Renal cortex interstitium (tissue), 15 donors: ENCODE measurements around the gene STON2. TPM values are rescaled to one million over a fixed set of nuclear protein-coding genes. Genes with fewer than 3 reads are reported as not detected.
A peak's percentile ranks its signal among the peaks of the same experiment; 100 is the strongest.
"Not testable (repeated sequence)": the region's sequence is repeated elsewhere in the genome, so short reads cannot be mapped to it uniquely, and the experiment has no call there.

Experiments
- DNase-seq, 11 donors: peaks; one replicate each; pipeline ENCODE4 v3.0.0-alpha.2; 2013; ENCODE audit warnings: low read depth in 9 of 11, low spot score in 4 of 11; ENCODE audit errors: extremely low read depth in 1 of 11
- long read RNA-seq, 16 experiments: transcript quantifications; one replicate each; lab custom pipeline, GENCODE V29; 2026
- polyA plus RNA-seq, 3 donors: library from polyadenylated mRNA; unstranded; fragments of 120-200 nt; gene quantifications; one replicate each; pipeline ENCODE4 v1.2.1, GENCODE V29; 2013; ENCODE audit not compliant: insufficient read length in 3 of 3

STON2 gene
- polyA plus RNA-seq: 10 to 100 TPM; 44.0 to 52.0 (median 50.5) TPM
- long read RNA-seq, donor 1, partial matches to known transcripts: 7 of 14 reads
- long read RNA-seq, donor 1, other reads (novel, unspliced or antisense): 5 of 14 reads
- long read RNA-seq, donor 2, partial matches to known transcripts: 0 of 8 reads
- long read RNA-seq, donor 2, other reads (novel, unspliced or antisense): 5 of 8 reads
- long read RNA-seq, donor 3, partial matches to known transcripts: 27 of 62 reads
- long read RNA-seq, donor 3, other reads (novel, unspliced or antisense): 34 of 62 reads
- long read RNA-seq, donor 4, partial matches to known transcripts: 10 of 30 reads
- long read RNA-seq, donor 4, other reads (novel, unspliced or antisense): 19 of 30 reads
- long read RNA-seq, donor 5: 0 reads
- long read RNA-seq, donor 6, partial matches to known transcripts: 0 of 20 reads
- long read RNA-seq, donor 6, other reads (novel, unspliced or antisense): 20 of 20 reads
- long read RNA-seq, donor 7, partial matches to known transcripts: 7 of 13 reads
- long read RNA-seq, donor 7, other reads (novel, unspliced or antisense): 5 of 13 reads
- long read RNA-seq, donor 8: 0 reads
- long read RNA-seq, donor 9, partial matches to known transcripts: 10 of 26 reads
- long read RNA-seq, donor 9, other reads (novel, unspliced or antisense): 15 of 26 reads
- long read RNA-seq, donor 10, partial matches to known transcripts: 0 of 23 reads
- long read RNA-seq, donor 10, other reads (novel, unspliced or antisense): 20 of 23 reads
- long read RNA-seq, donor 11, partial matches to known transcripts: 19 of 26 reads
- long read RNA-seq, donor 11, other reads (novel, unspliced or antisense): 6 of 26 reads
- long read RNA-seq, donor 12, partial matches to known transcripts: 0 of 15 reads
- long read RNA-seq, donor 12, other reads (novel, unspliced or antisense): 15 of 15 reads
- long read RNA-seq, donor 13: 0 reads
- long read RNA-seq, donor 14, partial matches to known transcripts: 0 of 28 reads
- long read RNA-seq, donor 14, other reads (novel, unspliced or antisense): 27 of 28 reads
- long read RNA-seq, donor 15, partial matches to known transcripts: 0 of 1 reads
- long read RNA-seq, donor 15, other reads (novel, unspliced or antisense): 0 of 1 reads
- long read RNA-seq, donor 16, partial matches to known transcripts: 10 of 93 reads
- long read RNA-seq, donor 16, other reads (novel, unspliced or antisense): 79 of 93 reads

- no peak for DNase-seq
These were observed at the start of gene STON2 for GRCh38 chr14:81400202-81400678. Gene STON2, minus strand, starts transcription at chr14:81400324. Its CDS starts 1,942 bp downstream, at chr14:81398382.

- DNase-seq: no peak
These were observed 49.5 kb upstream of the STON2 start for GRCh38 chr14:81449576-81449975.

DNA sequence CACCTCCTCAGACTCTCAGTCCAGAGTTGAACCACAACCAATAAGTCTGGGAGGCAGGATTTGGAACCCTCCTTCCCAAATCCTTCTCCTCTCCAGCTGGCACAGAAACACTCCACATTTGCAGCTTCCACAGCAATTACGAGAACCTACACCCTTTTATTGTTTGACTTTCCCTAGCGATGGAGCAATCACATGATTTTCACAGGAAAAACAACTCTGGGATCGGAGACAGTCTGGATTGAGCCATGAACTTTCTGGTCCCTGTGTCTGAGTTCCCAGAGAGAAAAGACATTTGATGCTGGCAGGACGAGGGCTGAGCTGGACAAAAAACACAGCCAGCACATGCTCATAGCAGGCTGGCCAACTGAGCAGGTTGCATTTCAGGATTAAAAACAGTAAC is 49.0 kb upstream of the STON2 start:
- DNase-seq: no peak

DNA sequence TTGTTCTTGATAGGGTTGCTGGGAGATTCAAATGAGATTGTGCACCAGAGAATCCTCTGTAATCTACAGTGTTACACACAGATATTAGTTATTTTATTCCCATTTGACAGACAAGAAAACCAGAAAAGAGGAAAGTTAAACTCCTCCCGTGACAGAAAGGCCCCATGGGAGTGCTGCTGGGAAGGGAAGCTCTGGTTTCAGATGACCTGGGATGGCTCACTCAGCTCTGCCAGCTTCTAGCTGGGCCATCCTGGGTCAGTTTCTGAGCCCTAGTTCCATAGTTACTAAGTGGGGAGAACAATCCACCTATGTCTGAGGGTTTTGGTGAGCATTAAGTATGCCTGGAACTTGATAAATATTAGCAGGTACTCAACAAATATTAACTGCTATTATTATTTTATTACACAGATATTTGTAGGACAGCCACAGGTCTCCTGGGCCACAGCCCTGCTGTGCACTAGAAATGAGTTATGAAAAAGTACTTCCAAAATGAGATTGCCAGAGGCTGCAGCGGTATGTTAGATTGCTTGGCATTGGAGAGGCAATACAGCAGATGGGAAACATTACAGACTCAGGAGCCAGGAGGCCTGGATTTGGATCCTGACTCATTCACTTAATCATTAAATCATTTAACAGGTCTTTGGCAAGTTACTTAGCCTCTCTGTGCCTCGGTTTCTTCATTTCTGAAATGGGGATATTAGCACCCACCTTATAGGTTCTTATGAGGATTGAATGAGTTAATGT is 47.1 kb upstream of the STON2 start:
- DNase-seq: no peak

GRCh38 chr14:81446279-81447007 is 46.3 kb upstream of the STON2 start:
- DNase-seq: no peak

DNA sequence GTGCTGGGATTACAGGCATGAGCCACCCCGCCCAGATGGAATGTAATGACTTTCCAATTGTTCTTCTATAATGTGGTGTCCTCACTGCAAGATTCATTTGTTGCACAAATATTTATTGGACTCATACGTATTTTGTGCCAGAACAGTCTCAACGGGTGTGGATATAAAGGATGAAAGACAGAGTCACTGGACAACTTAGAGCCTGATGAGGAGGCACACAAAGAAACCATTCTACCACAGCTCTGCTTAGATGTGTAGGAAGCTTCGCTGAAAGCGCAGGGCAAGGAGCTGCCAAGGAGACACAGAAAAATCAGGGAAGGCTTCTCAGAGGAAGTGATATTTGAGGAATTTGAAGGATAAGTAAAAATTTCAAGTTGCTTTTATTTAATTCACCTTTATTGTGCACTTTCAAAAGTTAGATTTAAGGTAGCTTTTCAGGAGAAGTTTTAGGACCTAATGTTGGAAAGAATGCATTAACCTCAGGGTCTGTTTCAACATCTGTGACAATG is 41.6 kb upstream of the STON2 start:
- no peak for DNase-seq

- DNase-seq: no peak
These were observed 39.9 kb upstream of the STON2 start for GRCh38 chr14:81440041-81440440.

- DNase-seq: no peak
These were observed 37.1 kb upstream of the STON2 start for GRCh38 chr14:81437244-81437643.

- DNase-seq: peak in 8 of 11 donors; percentile 64 to 86 (median 78)
These were observed 36.4 kb upstream of the STON2 start for GRCh38 chr14:81436296-81437138.

GRCh38 chr14:81435391-81436295 is 35.5 kb upstream of the STON2 start:
- DNase-seq: peak in 10 of 11 donors; percentile 50 to 78 (median 58)

GRCh38 chr14:81435048-81435390 is 34.9 kb upstream of the STON2 start:
- peak in 1 of 11 donors; percentile 38 for DNase-seq

DNA sequence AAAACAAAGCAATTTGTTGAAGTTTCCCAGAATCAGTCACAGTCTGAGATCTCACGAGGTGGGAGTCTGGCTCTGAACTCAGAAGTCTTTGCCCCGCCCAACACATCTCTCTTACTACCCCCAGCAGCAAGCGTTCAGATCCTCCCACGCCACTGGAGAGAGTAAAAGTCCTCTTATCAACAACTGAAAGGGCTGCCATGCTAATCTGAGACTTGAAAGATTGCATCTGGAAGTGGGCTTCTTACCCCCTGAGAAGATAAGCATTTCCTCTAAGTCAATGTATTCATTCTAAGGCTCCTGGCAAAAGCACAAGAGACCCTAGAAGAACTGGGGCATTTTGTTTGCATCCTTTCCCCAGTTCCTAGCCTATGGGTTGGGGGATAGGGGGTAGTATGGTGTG is 34.1 kb upstream of the STON2 start:
- DNase-seq: no peak

GRCh38 chr14:81433378-81433777 is 33.3 kb upstream of the STON2 start:
- DNase-seq: no peak

DNA sequence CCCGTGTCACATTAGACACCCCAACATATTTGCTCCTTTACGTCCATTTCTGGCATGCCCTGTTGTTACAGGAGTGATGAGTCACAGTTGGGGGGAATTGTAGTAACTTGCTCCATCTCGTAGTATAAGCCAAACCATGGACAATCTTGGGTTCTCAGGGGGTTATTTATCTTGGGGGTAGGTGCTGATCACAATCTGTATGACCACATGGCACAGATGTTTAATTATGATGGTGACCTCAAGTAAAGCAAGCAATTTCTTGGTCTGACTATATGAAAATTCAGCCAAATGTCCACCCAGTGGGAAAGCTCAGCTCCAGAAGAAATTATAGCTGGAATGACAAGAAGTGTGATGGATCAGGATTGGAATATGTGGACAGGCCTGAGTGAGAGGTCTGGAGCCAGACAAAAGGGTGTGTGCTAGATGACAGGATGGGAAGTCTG is 32.1 kb upstream of the STON2 start:
- DNase-seq: no peak

- DNase-seq: no peak
These were observed 30.1 kb upstream of the STON2 start for GRCh38 chr14:81430235-81430634.

DNA sequence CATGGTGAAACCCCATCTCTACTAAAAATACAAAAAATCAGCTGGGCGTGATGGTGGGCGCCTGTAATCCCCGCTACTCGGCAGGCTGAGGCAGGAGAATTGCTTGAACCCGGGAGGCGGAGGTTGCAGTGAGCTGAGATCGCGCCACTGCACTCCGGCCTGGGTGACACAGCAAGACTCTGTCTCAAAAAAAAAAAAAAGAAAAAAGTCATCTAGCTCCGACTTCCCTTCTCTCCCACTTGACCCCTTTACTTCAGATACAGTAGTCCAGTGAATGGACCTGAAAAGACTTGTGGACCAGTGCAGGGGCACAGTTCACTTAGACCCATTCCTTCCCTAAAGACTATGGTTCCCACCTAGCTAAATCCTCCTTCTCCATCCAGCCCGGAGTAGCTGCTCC is 29.6 kb upstream of the STON2 start:
- DNase-seq: not testable (repeated sequence)
